HL-60/S4 (cell line): Measurements from ENCODE around the gene TRAF2.

Source experiments
- in situ Hi-C: fragments of 300-500 bp; cut with MboI; formaldehyde crosslinking; loops from 2 replicates; pipeline ENCODE4 v1.14.3; 2022; ENCODE audit warnings: low sequenced_read_pairs

The TRAF2 gene

GRCh38 chr9:136973618-136974617, 87.6 kb downstream of the TRAF2 start:
- in situ Hi-C loops, result no loop called here

- in situ Hi-C loops, result no loop called here
These were observed 88.7 kb downstream of the TRAF2 start for GRCh38 chr9:136974817-136975535.

GRCh38 chr9:136975644-136976043, 89.3 kb downstream of the TRAF2 start:
- in situ Hi-C loops, result no loop called here
